Right renal pelvis (tissue), 4 donors: Measurements from ENCODE around the gene CPE. TPM values are rescaled to one million over a fixed set of nuclear protein-coding genes. Genes with fewer than 3 reads are reported as not detected.

Experiments
- DNase-seq, 4 donors: peaks; one replicate each; pipeline ENCODE4 v3.0.0-alpha.2; 2013; ENCODE audit warnings: low read depth in 4 of 4, low spot score in 3 of 4, missing footprints in 1 of 4
- polyA plus RNA-seq, 4 donors: library from polyadenylated mRNA; unstranded; fragments of 120-200 nt; gene quantifications; one replicate each; pipeline ENCODE4 v1.2.1, GENCODE V29; 2013; ENCODE audit not compliant: insufficient read length in 4 of 4

The CPE gene
- polyA plus RNA-seq, 4 donors = 123 to 179 (median 151) TPM

GRCh38 chr4:165541851-165542459 lies 163.1 kb downstream of the CPE start:
- DNase-seq = no peak

GRCh38 chr4:165542476-165542875 lies 163.7 kb downstream of the CPE start:
- no peak for DNase-seq

Other genes with a start within 250 kb of the CPE start
- gene KLHL2, start 171.4 kb upstream of the CPE start, polyA plus RNA-seq = 10 to 100 TPM; 18.5 to 26.4 (median 24.1) TPM
- 10 to 100 TPM; 65.9 to 92.6 (median 79.9) TPM for gene MSMO1, start 51.3 kb upstream of the CPE start, polyA plus RNA-seq